ENCODE data around the gene ATOH7.

The ATOH7 gene

GRCh38 chr10:68224810-68225209 lies 7.1 kb downstream of the ATOH7 start:
- no peak for TF ChIP-seq CTCF (IDR thresholded peaks at IDR 0.05; ENCODE audit: borderline replicate concordance, control extremely low read depth, extremely low read depth, insufficient read depth, missing control alignments)
- in situ Hi-C loops (cut with MboI; ENCODE audit: low sequenced_read_pairs, unreplicated experiment) = no loop called here
- no peak for DNase-seq (ENCODE audit: low spot score)

GRCh38 chr10:68223535-68224165 lies 8.3 kb downstream of the ATOH7 start:
- no peak for DNase-seq (ENCODE audit: low spot score)
- in situ Hi-C loops (cut with MboI; ENCODE audit: low sequenced_read_pairs, unreplicated experiment) = no loop called here
- TF ChIP-seq CTCF (IDR thresholded peaks at IDR 0.05; ENCODE audit: borderline replicate concordance, control extremely low read depth, extremely low read depth, insufficient read depth, missing control alignments) = peak; percentile 7

- no peak for TF ChIP-seq CTCF (IDR thresholded peaks at IDR 0.05; ENCODE audit: borderline replicate concordance, control extremely low read depth, extremely low read depth, insufficient read depth, missing control alignments)
- in situ Hi-C loops (cut with MboI; ENCODE audit: low sequenced_read_pairs, unreplicated experiment) = no loop called here
- no peak for DNase-seq (ENCODE audit: low spot score)
Measured at GRCh38 chr10:68222391-68222790, 9.5 kb downstream of the ATOH7 start.

- in situ Hi-C loops (cut with MboI; ENCODE audit: low sequenced_read_pairs, unreplicated experiment) = no loop called here
- no peak for TF ChIP-seq CTCF (IDR thresholded peaks at IDR 0.05; ENCODE audit: borderline replicate concordance, control extremely low read depth, extremely low read depth, insufficient read depth, missing control alignments)
- DNase-seq (ENCODE audit: low spot score) = no peak
Measured at GRCh38 chr10:68221196-68221595, 10.7 kb downstream of the ATOH7 start.

- in situ Hi-C loops (cut with MboI; ENCODE audit: low sequenced_read_pairs, unreplicated experiment) = loop anchor here (10.0 kb wide), 1 partner anchor 76 kb away; no protein-coding TSS in a partner anchor
- no peak for DNase-seq (ENCODE audit: low spot score)
- no peak for TF ChIP-seq CTCF (IDR thresholded peaks at IDR 0.05; ENCODE audit: borderline replicate concordance, control extremely low read depth, extremely low read depth, insufficient read depth, missing control alignments)
Measured at GRCh38 chr10:68218786-68219185, 13.1 kb downstream of the ATOH7 start.

GRCh38 chr10:68212721-68213352 lies 19.1 kb downstream of the ATOH7 start:
- TF ChIP-seq CTCF (IDR thresholded peaks at IDR 0.05; ENCODE audit: borderline replicate concordance, control extremely low read depth, extremely low read depth, insufficient read depth, missing control alignments) = peak; percentile 22
- peak; percentile 47 for DNase-seq (ENCODE audit: low spot score)
- in situ Hi-C loops (cut with MboI; ENCODE audit: low sequenced_read_pairs, unreplicated experiment) = loop anchor here (10.0 kb wide), 1 partner anchor 82 kb away; no protein-coding TSS in a partner anchor

Measured in GM13976 (cell line).